ENCODE measurements around the gene RNF157. TPM values are rescaled to one million over a fixed set of nuclear protein-coding genes. Genes with fewer than 3 reads are reported as not detected.
A peak's percentile ranks its signal among the peaks of the same experiment; 100 is the strongest.
"Not testable (repeated sequence)": the region's sequence is repeated elsewhere in the genome, so short reads cannot be mapped to it uniquely, and the experiment has no call there.

The RNF157 gene
- total RNA-seq, 1 donor from 2014 or later: 8.8 TPM

- no peaks in the 10 kb centered on the region for H3K4me1 ChIP-seq
- TF ChIP-seq POLR2AphosphoS5 (IDR thresholded peaks at IDR 0.05; ENCODE audit: insufficient read depth in 1 of 2, low read depth in 1 of 2) (no peak), CTCF (IDR thresholded peaks at IDR 0.05) (no peak), POLR2A (IDR thresholded peaks at IDR 0.05) (no peak)
- H3K27me3 ChIP-seq: no peaks in the 10 kb centered on the region
- H3K4me3 ChIP-seq: no peak overlapping the region
- intact Hi-C loops (cut with DNase I): no loop called here
- DNase-seq (ENCODE audit: extremely low spot score in 2 of 2): peak in 1 of 2 donors; percentile 6
- H3K27ac ChIP-seq: no peak overlapping the region
- no peaks in the 10 kb centered on the region for H3K9me3 ChIP-seq
- H3K36me3 ChIP-seq: no peaks in the 10 kb centered on the region
Measured at GRCh38 chr17:76219670-76220383, 20.5 kb downstream of the RNF157 start.

- Histone ChIP-seq H3K4me1 (no peaks in the 10 kb centered on the region), H3K4me3 (no peak overlapping the region), H3K27me3 (no peaks in the 10 kb centered on the region), H3K27ac (no peak overlapping the region), H3K36me3 (no peaks in the 10 kb centered on the region), H3K9me3 (no peaks in the 10 kb centered on the region)
- TF ChIP-seq POLR2A (IDR thresholded peaks at IDR 0.05) (no peak), POLR2AphosphoS5 (IDR thresholded peaks at IDR 0.05; ENCODE audit: insufficient read depth in 1 of 2, low read depth in 1 of 2) (no peak), CTCF (IDR thresholded peaks at IDR 0.05) (no peak)
- intact Hi-C loops (cut with DNase I): no loop called here
- no peak for DNase-seq (ENCODE audit: extremely low spot score in 2 of 2)
Measured at GRCh38 chr17:76217081-76217480, 23.2 kb downstream of the RNF157 start.

GRCh38 chr17:76213491-76213890 is 26.8 kb downstream of the RNF157 start:
- Histone ChIP-seq H3K36me3 (no peaks in the 10 kb centered on the region), H3K4me1 (no peaks in the 10 kb centered on the region), H3K27me3 (no peaks in the 10 kb centered on the region), H3K9me3 (no peaks in the 10 kb centered on the region), H3K27ac (no peak overlapping the region), H3K4me3 (no peak overlapping the region)
- DNase-seq (ENCODE audit: extremely low spot score in 2 of 2): no peak
- intact Hi-C loops (cut with DNase I): no loop called here
- no peak for TF ChIP-seq POLR2AphosphoS5 (IDR thresholded peaks at IDR 0.05; ENCODE audit: insufficient read depth in 1 of 2, low read depth in 1 of 2)
- TF ChIP-seq CTCF (IDR thresholded peaks at IDR 0.05): no peak
- TF ChIP-seq POLR2A (IDR thresholded peaks at IDR 0.05): no peak

GRCh38 chr17:76208120-76208519 is 32.2 kb downstream of the RNF157 start:
- intact Hi-C loops (cut with DNase I): no loop called here
- TF ChIP-seq POLR2A (IDR thresholded peaks at IDR 0.05): no peak
- TF ChIP-seq CTCF (IDR thresholded peaks at IDR 0.05): no peak
- TF ChIP-seq POLR2AphosphoS5 (IDR thresholded peaks at IDR 0.05; ENCODE audit: insufficient read depth in 1 of 2, low read depth in 1 of 2): no peak
- H3K27ac ChIP-seq: no peak overlapping the region
- H3K36me3 ChIP-seq: no peaks in the 10 kb centered on the region
- no peaks in the 10 kb centered on the region for H3K9me3 ChIP-seq
- no peaks in the 10 kb centered on the region for H3K4me1 ChIP-seq
- DNase-seq (ENCODE audit: extremely low spot score in 2 of 2): no peak
- H3K27me3 ChIP-seq: no peaks in the 10 kb centered on the region
- H3K4me3 ChIP-seq: no peak overlapping the region

GRCh38 chr17:76207275-76208059 is 32.8 kb downstream of the RNF157 start:
- H3K4me1 ChIP-seq: no peaks in the 10 kb centered on the region
- no peak for DNase-seq (ENCODE audit: extremely low spot score in 2 of 2)
- no peak overlapping the region for H3K27ac ChIP-seq
- no peaks in the 10 kb centered on the region for H3K27me3 ChIP-seq
- intact Hi-C loops (cut with DNase I): no loop called here
- no peak for TF ChIP-seq POLR2AphosphoS5 (IDR thresholded peaks at IDR 0.05; ENCODE audit: insufficient read depth in 1 of 2, low read depth in 1 of 2)
- no peak for TF ChIP-seq POLR2A (IDR thresholded peaks at IDR 0.05)
- no peak for TF ChIP-seq CTCF (IDR thresholded peaks at IDR 0.05)
- no peak overlapping the region for H3K4me3 ChIP-seq
- no peaks in the 10 kb centered on the region for H3K9me3 ChIP-seq
- H3K36me3 ChIP-seq: no peaks in the 10 kb centered on the region

GRCh38 chr17:76205542-76206144 is 34.6 kb downstream of the RNF157 start:
- H3K9me3 ChIP-seq; H3K27me3 ChIP-seq; DNase-seq (ENCODE audit: extremely low spot score in 2 of 2); H3K4me1 ChIP-seq; H3K36me3 ChIP-seq; H3K4me3 ChIP-seq; intact Hi-C loops (cut with DNase I); H3K27ac ChIP-seq: not testable (repeated sequence)
